NT2/D1 (cell line): Measurements from ENCODE around the gene SPN.
A peak's percentile ranks its signal among the peaks of the same experiment; 100 is the strongest.

Experiments
- DNase-seq: peaks from one replicate; pipeline ENCODE4 v3.0.0-alpha.2; 2011; ENCODE audit warnings: low read depth, low spot score
- H3K27me3 ChIP-seq: 2 replicates; pipeline ENCODE4 v1.6.0; 2011; ENCODE audit warnings: mild to moderate bottlenecking; ENCODE audit not compliant: insufficient read length, insufficient read depth
- H3K36me3 ChIP-seq: 2 replicates; pipeline ENCODE4 v1.6.1; 2011; ENCODE audit warnings: mild to moderate bottlenecking, low read length, mixed read lengths; ENCODE audit not compliant: insufficient read depth, insufficient read length
- H3K4me1 ChIP-seq: 2 replicates; pipeline ENCODE4 v1.5.1; 2011; ENCODE audit not compliant: insufficient read depth, insufficient read length
- H3K4me3 ChIP-seq: 2 replicates; pipeline ENCODE4 v1.5.1; 2011; ENCODE audit warnings: low read depth; ENCODE audit not compliant: insufficient read length
- H3K9ac ChIP-seq: 2 replicates; pipeline ENCODE4 v1.6.0; 2011; ENCODE audit warnings: low read depth; ENCODE audit not compliant: insufficient read length
- H3K9me3 ChIP-seq: 2 replicates; pipeline ENCODE4 v1.5.1; 2011; ENCODE audit warnings: mild to moderate bottlenecking, low read length; ENCODE audit not compliant: insufficient read depth
- SUZ12 ChIP-seq: IDR thresholded peaks from 2 replicates; pipeline ENCODE4 v1.6.1; 2011; ENCODE audit not compliant: insufficient read length, insufficient read depth; ENCODE audit errors: extremely low read depth
- YY1 ChIP-seq: IDR thresholded peaks from 2 replicates; pipeline ENCODE4 v1.6.1; 2011; ENCODE audit not compliant: insufficient read length, insufficient read depth
- ZNF274 ChIP-seq: IDR thresholded peaks from 2 replicates; pipeline ENCODE4 v1.6.1; 2011; ENCODE audit warnings: mild to moderate bottlenecking, low read depth, low read length

Gene SPN

GRCh38 chr16:29656688-29657523, 6.1 kb upstream of the SPN start:
- DNase-seq: no peak
- H3K9me3 ChIP-seq: no peaks in the 10 kb centered on the region
- no peak overlapping the region for H3K4me3 ChIP-seq
- H3K27me3 ChIP-seq: no peaks in the 10 kb centered on the region
- no peaks in the 10 kb centered on the region for H3K36me3 ChIP-seq
- TF ChIP-seq ZNF274: no peak
- TF ChIP-seq YY1: no peak
- TF ChIP-seq SUZ12: no peak
- peak overlapping the region; percentile 42 for H3K9ac ChIP-seq
- H3K4me1 ChIP-seq: peaks cover 11% of the 10 kb centered on the region

- DNase-seq: no peak
- Histone ChIP-seq H3K36me3 (no peaks in the 10 kb centered on the region), H3K4me3 (no peak overlapping the region), H3K27me3 (no peaks in the 10 kb centered on the region), H3K9me3 (no peaks in the 10 kb centered on the region), H3K9ac (no peak overlapping the region), H3K4me1 (peaks cover 14% of the 10 kb centered on the region)
- TF ChIP-seq YY1 (no peak), SUZ12 (no peak), ZNF274 (no peak)
These were observed 4.3 kb upstream of the SPN start for GRCh38 chr16:29658705-29659104.

- Histone ChIP-seq H3K36me3 (no peaks in the 10 kb centered on the region), H3K9ac (no peak overlapping the region), H3K9me3 (no peaks in the 10 kb centered on the region), H3K4me3 (no peak overlapping the region), H3K27me3 (no peaks in the 10 kb centered on the region), H3K4me1 (peaks cover 11% of the 10 kb centered on the region)
- DNase-seq: no peak
- TF ChIP-seq ZNF274: no peak
- TF ChIP-seq YY1: no peak
- no peak for TF ChIP-seq SUZ12
These were observed 883 bp upstream of the SPN start for GRCh38 chr16:29662000-29662728.

GRCh38 chr16:29662729-29663015, 375 bp upstream of the SPN start:
- Histone ChIP-seq H3K4me1 (peaks cover 11% of the 10 kb centered on the region), H3K27me3 (no peaks in the 10 kb centered on the region), H3K9ac (no peak overlapping the region), H3K4me3 (no peak overlapping the region), H3K36me3 (no peaks in the 10 kb centered on the region), H3K9me3 (no peaks in the 10 kb centered on the region)
- TF ChIP-seq YY1 (no peak), SUZ12 (no peak), ZNF274 (no peak)
- no peak for DNase-seq

- TF ChIP-seq ZNF274: no peak
- no peak for TF ChIP-seq SUZ12
- TF ChIP-seq YY1: no peak
- Histone ChIP-seq H3K9me3 (no peaks in the 10 kb centered on the region), H3K36me3 (no peaks in the 10 kb centered on the region), H3K4me3 (no peak overlapping the region), H3K9ac (no peak overlapping the region), H3K4me1 (peaks cover 13% of the 10 kb centered on the region), H3K27me3 (no peaks in the 10 kb centered on the region)
- DNase-seq: no peak
These were observed 702 bp downstream of the SPN start for GRCh38 chr16:29663807-29664090.

GRCh38 chr16:29664091-29664921, 1.3 kb downstream of the SPN start:
- TF ChIP-seq SUZ12 (no peak), YY1 (no peak), ZNF274 (no peak)
- Histone ChIP-seq H3K27me3 (no peaks in the 10 kb centered on the region), H3K4me1 (peaks cover 13% of the 10 kb centered on the region), H3K36me3 (no peaks in the 10 kb centered on the region), H3K4me3 (no peak overlapping the region), H3K9me3 (no peaks in the 10 kb centered on the region), H3K9ac (no peak overlapping the region)
- no peak for DNase-seq
